Ammon's horn (tissue), 1 donor: Measurements from ENCODE around the gene ACTR3C.
"Not testable (repeated sequence)": the region's sequence is repeated elsewhere in the genome, so short reads cannot be mapped to it uniquely, and the experiment has no call there.

Experiments
- DNase-seq: peaks from one replicate; pipeline ENCODE4 v3.0.0-alpha.2; 2016; ENCODE audit warnings: low spot score

Gene ACTR3C

DNA sequence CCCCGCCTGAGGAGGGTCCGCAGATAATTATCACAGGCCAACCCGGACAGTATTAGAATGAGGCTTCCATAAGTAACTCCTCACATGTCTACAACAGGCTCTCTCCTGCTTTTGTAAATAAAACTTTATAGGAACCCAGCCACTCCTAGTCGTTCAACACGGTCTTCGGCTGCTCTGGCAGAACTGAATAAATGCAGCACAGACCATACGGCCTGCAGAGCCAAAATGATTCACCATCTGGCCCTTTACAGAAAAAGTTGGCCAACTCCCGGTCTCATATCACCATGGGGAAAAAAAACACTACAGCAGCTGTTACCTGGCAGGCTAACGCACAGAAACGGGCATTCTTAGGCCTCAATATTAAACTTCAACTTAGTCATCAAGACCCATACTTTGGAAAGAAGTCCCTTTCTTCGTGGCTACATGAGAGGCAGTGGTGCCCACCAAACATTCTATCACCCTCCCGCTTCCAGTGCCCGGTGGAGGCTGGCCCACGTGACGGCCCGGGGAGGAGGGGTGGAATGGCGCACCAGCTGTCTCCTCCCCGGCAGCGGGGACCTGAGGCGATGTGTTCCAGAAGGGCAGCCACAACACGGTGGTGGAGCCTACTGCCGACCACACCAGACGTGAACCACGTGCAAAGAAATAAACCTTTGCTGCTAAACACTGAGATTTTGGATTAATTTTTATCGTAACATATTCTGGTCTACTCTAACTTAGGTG is 41.5 kb downstream of the ACTR3C start:
- DNase-seq = not testable (repeated sequence)

- not testable (repeated sequence) for DNase-seq
These were observed 45.0 kb downstream of the ACTR3C start for GRCh38 chr7:150278383-150278782.

GRCh38 chr7:150276132-150276695 is 47.1 kb downstream of the ACTR3C start:
- DNase-seq = peak; percentile 53

DNA sequence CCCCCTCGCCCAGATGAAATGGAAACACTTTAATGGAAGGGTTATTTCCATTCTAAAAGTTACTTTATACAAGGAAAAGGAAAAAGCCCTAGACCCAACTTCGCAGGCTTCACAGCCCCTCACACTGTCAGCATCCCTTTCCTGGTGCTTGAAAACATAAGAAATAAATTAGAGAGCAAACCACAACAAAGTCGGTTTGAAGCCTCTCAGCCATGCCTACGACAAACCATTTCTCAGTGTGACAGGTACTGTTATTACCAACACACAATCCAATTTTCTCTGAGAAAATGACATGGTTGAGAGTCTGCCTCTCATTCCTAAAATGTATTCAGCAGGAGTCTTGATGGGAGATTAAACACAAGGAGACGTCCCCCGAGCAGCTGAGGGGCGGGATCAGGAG is 51.4 kb downstream of the ACTR3C start:
- DNase-seq = not testable (repeated sequence)

GRCh38 chr7:150270101-150270824 is 53.1 kb downstream of the ACTR3C start:
- not testable (repeated sequence) for DNase-seq

DNA sequence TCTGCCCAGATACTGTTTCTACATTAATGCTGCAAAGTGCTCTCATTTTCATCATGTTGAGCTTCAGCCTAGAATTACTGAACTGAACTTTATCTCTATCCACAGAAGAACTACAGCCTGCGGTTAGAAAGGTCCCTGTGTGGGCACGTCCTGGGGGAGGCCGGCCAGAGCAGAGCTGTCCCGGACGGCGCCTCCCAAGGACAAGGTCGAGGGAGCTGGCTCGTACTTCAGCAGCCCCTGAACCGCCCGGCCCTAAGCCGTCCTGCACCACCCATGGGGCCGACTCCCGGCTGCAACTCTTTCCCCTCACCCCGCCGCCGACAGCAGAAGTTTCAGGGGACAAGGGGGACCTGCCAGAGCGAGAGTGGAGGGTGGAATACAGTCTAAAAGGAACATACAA is 54.5 kb downstream of the ACTR3C start:
- not testable (repeated sequence) for DNase-seq

DNA sequence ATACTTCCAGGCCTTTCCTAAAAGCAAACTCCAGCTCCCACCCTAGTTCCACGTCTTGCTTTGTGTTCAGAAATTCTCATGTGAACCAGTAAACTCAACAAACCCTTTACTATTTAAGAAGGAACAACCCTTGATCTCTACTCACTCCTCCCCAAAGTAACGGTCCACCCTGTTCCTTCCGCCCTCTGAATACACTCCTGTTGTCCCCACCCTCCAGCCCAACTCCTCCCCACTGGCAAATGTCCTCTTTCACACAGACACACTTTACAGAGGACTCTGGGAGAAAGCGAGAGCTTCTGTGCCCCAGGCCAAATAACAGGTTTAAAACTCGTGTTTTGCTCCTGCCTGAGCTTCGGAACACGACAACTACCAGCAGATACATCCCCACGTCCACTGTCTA is 55.1 kb downstream of the ACTR3C start:
- DNase-seq = not testable (repeated sequence)

DNA sequence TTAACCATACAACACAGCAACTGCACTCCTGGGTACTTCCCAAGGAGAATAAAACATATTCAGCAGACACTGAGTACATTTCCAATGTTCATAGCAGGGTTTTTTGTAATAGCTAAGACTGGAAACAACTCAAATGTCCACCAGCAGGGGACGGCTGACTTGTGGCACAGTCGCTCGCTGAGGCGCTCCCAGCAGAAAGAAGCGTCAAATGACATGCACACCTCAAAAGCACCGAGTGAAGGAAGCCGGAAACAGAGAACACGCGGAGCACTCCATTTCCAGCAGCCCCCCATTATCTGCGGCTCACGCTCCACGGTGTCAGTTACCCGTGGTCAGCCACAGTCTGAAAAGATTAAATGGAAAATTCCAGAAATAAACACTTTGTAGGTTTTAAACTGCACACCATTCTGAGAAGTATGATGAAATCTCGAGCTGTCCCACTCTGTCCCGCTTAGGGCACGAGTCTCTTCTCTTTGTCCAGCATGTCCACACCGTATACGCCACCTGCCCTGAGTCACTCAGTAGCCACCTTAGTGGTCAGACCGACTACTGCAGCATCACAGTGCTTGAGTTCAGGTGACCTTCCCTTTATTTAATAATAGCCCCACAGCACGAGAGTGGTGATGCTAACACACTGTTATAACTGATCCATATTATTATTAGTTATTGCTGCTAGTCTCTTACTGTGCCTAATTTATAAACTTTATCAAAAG is 56.2 kb downstream of the ACTR3C start:
- DNase-seq = not testable (repeated sequence)

GRCh38 chr7:150262656-150263055 is 60.7 kb downstream of the ACTR3C start:
- not testable (repeated sequence) for DNase-seq

GRCh38 chr7:150247745-150248144 is 75.6 kb downstream of the ACTR3C start:
- DNase-seq = not testable (repeated sequence)

DNA sequence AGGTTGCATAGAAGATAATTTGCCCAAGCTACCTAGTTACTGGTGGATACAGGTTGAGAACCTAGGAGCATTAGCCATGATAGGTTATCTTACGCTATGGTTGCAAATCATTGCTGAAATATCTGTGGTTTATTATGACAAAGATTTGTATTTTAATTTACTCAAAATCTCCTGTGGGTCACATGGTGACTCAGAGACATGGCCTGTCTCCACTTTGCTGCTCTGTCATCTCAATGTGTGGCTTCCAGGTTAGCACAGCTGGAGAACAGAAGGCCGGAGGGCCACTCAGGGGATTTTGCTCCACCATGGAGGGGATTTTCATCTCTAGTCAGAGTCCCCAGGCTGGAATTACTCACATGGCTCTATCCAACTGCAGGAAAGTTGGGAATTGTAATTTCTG is 78.1 kb downstream of the ACTR3C start:
- DNase-seq = not testable (repeated sequence)

DNA sequence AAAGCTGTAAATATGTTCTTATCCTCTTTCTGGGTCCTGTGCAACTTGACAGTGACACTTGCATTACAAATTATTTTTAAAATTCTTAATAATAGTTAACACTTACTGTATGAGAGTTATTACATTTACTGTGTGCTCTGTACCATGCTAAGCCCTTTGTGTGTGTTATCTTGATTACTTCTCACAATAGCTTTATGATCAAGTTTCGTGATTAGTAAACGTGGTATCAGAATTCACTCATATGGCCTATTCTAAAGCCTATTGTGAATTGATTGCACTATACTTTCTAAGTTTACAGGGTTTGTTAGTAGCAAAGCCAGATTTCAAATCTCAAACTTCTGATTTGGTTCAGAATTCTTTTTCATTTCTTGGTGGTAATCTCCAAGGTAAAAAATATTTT is 80.4 kb downstream of the ACTR3C start:
- not testable (repeated sequence) for DNase-seq

GRCh38 chr7:150225444-150225843 is 97.9 kb downstream of the ACTR3C start:
- DNase-seq = not testable (repeated sequence)

GRCh38 chr7:150222083-150222972 is 101.0 kb downstream of the ACTR3C start:
- DNase-seq = peak; percentile 58

DNA sequence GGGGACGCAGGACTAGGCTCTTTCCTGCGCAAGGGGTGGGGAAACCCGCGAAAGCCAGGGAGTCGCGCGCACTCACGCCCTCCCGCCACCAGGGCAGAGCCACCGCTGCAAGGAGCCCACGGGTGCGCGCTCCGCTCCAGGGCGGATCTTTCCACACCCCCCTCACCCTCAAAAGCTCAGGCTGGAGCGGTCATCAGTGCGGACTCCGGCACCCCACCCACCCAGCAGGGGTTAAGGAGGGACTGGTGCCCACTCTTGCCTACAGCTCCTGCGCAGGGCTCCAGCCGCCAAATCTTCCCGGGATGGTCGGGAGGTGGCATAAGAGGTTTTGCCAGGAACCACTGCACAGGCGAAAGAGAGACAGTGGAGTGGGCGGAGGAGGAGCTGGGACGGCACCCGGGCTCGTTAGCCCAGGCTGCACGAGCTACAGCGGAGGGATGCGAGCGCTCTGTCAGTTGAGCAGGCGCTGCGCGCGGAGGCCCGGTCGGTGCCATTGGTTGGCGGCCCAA is 102.6 kb downstream of the ACTR3C start:
- DNase-seq = peak; percentile 7

DNA sequence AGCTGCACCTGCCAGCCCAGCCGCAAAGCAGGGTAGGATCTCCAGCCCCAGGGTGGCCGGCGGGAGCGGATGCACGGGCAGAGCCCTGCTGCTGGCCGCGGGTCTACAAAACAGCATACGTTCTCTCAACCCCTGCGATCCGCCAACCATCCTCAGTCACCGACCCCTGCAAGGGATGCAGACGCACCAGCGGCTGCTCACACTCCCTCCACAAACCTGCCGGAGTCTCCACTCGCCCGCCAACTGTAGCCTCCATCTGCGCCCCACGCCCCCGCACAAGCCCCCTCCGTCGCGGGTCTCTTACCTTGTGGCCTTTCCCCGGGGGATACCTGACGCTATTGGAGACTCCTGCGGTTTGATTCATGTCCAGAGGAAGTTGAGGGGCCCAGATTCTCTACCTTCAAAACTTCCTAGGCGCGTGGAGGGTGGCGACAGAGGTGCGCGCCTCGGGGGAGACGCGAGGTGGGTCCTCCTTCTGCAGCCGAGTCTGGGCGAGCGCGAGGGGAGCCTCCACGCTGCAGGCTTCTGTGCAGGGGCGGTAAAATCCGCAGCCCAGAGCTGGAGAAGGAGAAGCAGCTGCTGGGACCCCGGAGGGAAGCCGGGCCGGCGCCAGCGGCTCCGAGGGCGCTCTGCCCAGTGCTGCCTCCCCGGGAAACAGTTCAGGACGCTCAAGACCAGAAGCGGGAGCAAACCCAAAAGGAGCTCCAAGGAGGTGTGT is 103.2 kb downstream of the ACTR3C start:
- not testable (repeated sequence) for DNase-seq

DNA sequence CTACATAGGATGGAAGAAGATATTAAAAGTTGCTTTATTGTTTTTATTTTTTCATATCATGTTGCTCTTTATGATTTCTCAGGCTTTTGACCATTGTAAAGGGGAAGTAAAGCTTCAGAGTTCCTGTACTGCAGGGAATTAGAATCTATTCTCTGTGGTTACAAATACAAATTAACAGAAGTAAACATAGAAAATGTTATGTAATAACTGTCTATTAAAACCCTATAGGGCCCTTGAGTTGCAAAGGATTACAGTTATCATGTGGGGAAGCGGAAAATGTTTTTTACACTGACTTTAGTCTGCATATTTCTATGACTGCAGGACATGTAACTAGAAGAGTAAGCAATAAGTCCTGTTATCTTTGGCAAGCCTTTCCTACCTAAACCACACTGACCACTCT is 116.5 kb downstream of the ACTR3C start:
- not testable (repeated sequence) for DNase-seq

GRCh38 chr7:150205866-150206265 is 117.5 kb downstream of the ACTR3C start:
- not testable (repeated sequence) for DNase-seq

GRCh38 chr7:150204577-150204976 is 118.8 kb downstream of the ACTR3C start:
- DNase-seq = not testable (repeated sequence)

- DNase-seq = not testable (repeated sequence)
These were observed 120.5 kb downstream of the ACTR3C start for GRCh38 chr7:150202894-150203293.
